BLaER1 (cell line): Measurements from ENCODE around the gene SMYD1.

Experiments
- H3K27ac ChIP-seq: shearing (Covaris generic); formaldehyde crosslinking; 2 replicates; pipeline ENCODE4 v1.8.1; 2022
- H3K27me3 ChIP-seq: shearing (Covaris generic); formaldehyde crosslinking; 2 replicates; pipeline ENCODE4 v1.8.1; 2022
- H3K36me3 ChIP-seq: shearing (Covaris generic); formaldehyde crosslinking; 2 replicates; pipeline ENCODE4 v1.8.1; 2022
- H3K4me1 ChIP-seq: shearing (Covaris generic); formaldehyde crosslinking; 2 replicates; pipeline ENCODE4 v1.8.1; 2022
- H3K4me2 ChIP-seq: shearing (Covaris generic); formaldehyde crosslinking; 2 replicates; pipeline ENCODE4 v1.8.1; 2022
- H3K4me3 ChIP-seq: shearing (Covaris generic); formaldehyde crosslinking; 2 replicates; pipeline ENCODE4 v1.8.1; 2022
- H3K9ac ChIP-seq: shearing (Covaris generic); formaldehyde crosslinking; 2 replicates; pipeline ENCODE4 v1.8.1; 2022
- H3K9me3 ChIP-seq: shearing (Covaris generic); formaldehyde crosslinking; 2 replicates; pipeline ENCODE4 v1.8.1; 2022
- H4K20me1 ChIP-seq: shearing (Covaris generic); formaldehyde crosslinking; 2 replicates; pipeline ENCODE4 v1.8.1; 2022
- Cebpa-rat ChIP-seq: shearing (Covaris generic); IDR thresholded peaks from 2 replicates; pipeline ENCODE4 v1.8.1; 2022

Gene SMYD1

DNA sequence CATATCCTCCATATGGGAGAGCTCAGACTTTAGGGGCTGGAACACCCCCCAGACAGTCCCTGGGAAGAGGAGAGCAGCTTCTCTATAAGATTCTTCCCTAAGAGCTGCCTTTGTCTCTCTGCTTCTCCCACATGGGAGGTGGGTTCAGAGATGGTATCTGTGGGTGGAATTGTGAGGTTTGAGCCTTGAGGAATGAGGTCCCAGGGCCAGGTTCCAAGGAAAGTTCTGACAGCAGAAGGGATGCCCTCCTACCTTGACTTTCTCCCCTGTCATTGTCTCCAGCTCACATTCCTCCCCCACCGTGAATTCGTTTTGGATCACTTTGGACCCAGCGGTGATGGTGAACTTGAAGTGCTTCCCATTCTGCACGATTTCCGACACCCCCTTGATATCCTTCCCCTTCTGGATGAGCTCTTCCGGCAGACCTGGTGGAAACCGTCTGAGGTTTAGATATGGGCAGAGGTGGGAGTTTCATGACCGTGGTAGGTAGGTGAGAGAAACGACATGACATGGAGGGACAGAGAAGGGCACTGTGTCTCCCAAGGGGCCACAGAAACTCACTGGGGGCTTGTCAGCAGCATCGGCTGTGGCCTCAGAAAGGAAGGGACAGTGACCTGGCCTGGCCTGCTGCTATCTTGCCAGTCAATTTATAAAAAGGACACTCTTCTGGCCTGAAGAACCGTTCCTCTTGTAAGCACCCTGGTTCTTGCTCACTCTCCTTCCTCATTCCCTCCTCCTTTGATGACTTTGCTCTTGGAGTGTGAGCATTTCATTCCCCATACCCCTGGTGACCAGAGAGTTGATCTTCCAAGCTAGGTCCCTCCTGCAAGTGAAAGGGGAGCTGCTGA, 58.5 kb downstream of the SMYD1 start:
- Histone ChIP-seq H3K4me2 (no peak overlapping the region), H3K9ac (no peak overlapping the region), H3K4me1 (no peaks in the 10 kb centered on the region), H3K27ac (no peak overlapping the region), H3K4me3 (no peak overlapping the region), H3K9me3 (no peaks in the 10 kb centered on the region), H4K20me1 (no peaks in the 10 kb centered on the region), H3K36me3 (no peaks in the 10 kb centered on the region), H3K27me3 (no peaks in the 10 kb centered on the region)
- no peak for TF ChIP-seq Cebpa-rat

DNA sequence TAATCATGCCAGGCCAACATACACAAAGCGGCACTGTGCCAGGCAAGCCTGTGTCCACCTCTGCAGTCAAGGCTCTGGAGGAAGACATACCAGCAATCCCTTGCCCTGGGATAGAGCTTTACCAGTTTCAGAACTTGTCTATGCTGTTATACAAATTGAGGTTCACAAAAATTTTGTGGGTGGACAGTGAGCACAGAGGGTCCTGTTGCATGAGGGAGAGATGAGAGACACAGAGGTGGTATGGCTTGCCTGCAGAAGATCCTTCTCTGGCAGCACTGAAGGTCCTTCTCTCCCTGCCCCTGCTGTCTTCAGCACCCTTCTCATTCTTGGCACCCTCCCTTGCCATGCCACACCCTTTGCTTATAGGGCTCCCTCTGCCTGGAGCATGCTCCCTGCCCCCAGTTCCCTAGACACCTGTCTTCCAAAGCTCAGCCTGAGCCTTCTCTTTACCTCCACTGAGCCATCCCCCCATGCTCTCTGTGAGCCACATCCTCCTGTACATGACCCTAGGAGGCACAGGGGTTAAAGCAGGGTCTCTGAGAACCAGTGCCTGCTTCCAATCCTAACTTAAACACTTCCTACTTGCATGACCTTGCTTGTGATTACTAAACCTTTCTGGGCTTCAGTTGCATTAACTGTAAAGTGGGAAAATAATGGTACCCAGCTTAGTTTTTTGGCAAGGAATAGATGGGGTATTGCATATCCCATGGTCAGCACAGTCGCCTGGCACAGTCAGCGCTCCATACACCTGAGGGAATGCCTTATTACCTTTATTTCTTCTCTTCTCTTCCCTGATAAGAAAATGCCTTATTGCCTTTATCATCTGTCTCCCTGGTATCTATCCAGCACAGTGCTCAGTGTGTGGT, 59.4 kb downstream of the SMYD1 start:
- H4K20me1 ChIP-seq, result no peaks in the 10 kb centered on the region
- H3K27me3 ChIP-seq, result no peaks in the 10 kb centered on the region

DNA sequence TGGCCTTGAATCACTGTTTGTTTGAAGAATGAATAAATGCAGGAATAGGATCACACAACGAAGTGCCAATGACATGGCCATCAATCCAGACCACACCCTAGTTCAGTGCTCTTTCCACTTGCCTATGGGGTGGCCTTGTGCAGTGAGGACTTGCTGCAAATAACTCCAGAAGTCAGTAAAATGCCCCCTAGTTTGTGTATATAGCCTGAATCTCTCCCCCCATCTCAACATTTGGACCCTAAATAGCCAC, 59.9 kb downstream of the SMYD1 start:
- H3K9me3 ChIP-seq, result no peaks in the 10 kb centered on the region
- no peak for TF ChIP-seq Cebpa-rat
- no peak overlapping the region for H3K4me2 ChIP-seq
- no peaks in the 10 kb centered on the region for H3K27me3 ChIP-seq
- no peaks in the 10 kb centered on the region for H3K36me3 ChIP-seq
- H4K20me1 ChIP-seq, result no peaks in the 10 kb centered on the region
- H3K4me1 ChIP-seq, result no peaks in the 10 kb centered on the region
- H3K27ac ChIP-seq, result no peak overlapping the region
- H3K9ac ChIP-seq, result no peak overlapping the region
- no peak overlapping the region for H3K4me3 ChIP-seq

More for the DNA sequence above, 59.4 kb downstream of the SMYD1 start:
- no peaks in the 10 kb centered on the region for H3K9me3 ChIP-seq
- H3K4me1 ChIP-seq, result no peaks in the 10 kb centered on the region
- H3K4me3 ChIP-seq, result no peak overlapping the region
- no peaks in the 10 kb centered on the region for H3K36me3 ChIP-seq
- TF ChIP-seq Cebpa-rat, result no peak
- no peak overlapping the region for H3K27ac ChIP-seq
- no peak overlapping the region for H3K9ac ChIP-seq
- no peak overlapping the region for H3K4me2 ChIP-seq

DNA sequence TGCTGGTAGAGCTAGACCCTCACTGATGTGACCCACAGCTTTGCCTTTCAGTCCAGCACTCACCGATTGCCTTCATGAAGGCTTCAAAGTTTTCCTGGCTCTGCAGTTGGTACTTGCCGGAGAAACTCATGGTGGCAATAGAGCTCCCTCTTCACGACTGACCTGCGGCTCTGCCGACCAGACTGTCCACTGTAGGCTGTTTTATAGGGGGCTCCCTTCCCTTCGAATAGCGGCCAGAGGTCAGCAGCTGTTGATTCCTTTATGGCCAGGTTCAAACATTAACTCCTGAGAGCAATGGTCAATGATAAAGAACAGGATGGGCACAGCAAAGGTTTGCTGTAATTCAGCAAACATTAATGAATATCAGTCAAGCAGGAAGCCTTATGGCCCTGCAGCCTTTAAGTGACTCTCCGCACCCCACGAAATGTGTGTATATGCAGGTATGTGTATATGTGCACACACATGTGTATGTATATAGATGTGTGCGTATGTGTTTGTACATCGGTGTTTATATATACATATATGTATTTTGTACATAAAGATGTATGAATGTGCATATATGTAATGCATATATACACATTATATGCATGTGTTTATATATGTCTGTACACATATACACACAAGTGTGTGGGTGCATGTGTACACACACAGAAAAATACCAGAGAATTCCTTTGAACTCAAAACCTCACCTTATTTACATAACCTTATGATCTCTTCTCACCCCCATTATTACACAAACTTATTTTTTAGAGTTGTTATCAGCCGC, 60.4 kb downstream of the SMYD1 start, which contains the start of gene FABP1:
Gene FABP1 (minus strand): TSS at position 175 of the 766 bp plus-strand sequence. CDS start 45 bp downstream, at position 130.
- Histone ChIP-seq H3K9ac (no peak within 1 kb of the TSS), H3K4me1 (no peaks in the 10 kb centered on the region), H4K20me1 (no peaks in the 10 kb centered on the region), H3K4me2 (no peak within 1 kb of the TSS), H3K9me3 (no peaks in the 10 kb centered on the region), H3K4me3 (no peak within 1 kb of the TSS), H3K36me3 (no peaks in the 10 kb centered on the region), H3K27ac (no peak within 1 kb of the TSS), H3K27me3 (no peaks in the 10 kb centered on the region)
- no peak for TF ChIP-seq Cebpa-rat

DNA sequence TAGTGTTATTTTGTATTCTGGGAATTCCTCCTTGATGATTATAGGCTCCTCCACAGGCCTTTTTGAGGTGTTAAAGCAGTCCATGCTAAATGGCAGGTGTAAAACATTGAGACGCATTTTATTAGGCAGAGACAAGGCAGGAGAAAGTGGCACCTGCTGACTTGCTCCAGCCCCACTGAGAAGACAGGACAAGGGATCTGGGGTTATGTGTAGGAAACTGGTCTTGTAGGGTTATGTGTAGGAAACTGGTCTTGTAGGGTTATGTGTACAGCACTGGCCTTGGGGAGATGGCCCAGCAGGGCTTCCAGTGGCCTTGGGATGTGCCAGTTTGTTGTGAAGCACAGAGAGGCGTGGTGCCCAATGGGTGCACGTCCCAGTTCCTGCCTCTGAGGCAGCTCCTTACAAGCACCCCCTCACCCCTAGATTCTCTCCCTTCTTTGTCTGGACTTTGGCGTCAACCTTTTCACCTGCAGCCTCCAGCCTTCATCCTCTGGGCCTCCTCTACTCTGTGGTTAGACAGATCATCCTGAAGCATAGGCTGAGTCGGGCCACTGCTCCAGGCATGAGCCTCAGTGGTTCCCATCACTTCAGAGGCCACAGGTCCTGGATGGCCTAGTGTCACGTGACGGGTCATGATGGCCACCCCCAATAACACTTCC, 61.2 kb downstream of the SMYD1 start:
- no peaks in the 10 kb centered on the region for H4K20me1 ChIP-seq
- no peaks in the 10 kb centered on the region for H3K9me3 ChIP-seq
- H3K36me3 ChIP-seq, result no peaks in the 10 kb centered on the region

DNA sequence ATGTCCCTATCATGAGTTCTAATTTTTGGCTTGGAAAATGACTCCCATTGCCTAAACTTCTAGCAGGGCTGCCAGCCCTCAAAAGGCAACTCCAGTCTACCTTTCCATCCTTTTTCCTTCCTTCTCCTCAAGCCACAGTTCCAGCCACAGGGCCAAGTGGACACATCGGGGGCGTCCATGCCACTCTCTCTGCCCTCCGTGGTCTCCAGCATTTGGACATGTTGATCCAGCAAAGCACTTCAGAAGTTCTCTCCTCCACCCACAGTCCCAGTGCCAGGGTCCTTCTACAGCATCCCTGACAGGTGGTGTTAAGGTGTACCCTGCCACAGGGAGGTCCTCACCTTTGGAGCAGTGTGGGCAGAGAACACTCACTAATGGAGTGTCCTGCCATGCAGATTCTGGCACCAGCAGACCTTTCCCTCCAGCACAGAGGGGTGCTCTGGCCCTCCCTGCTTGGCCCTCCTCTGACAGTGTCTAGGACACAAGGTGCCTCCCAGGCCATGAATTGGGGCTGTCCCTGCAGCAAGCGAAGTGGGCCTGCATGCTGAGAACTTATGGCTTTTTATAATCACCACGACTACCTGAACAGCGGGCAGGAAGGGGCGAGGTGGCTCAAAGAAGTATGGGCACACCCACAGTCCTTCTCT, 61.8 kb downstream of the SMYD1 start:
- Histone ChIP-seq H3K36me3 (no peaks in the 10 kb centered on the region), H3K4me2 (no peak overlapping the region), H4K20me1 (no peaks in the 10 kb centered on the region), H3K9ac (no peak overlapping the region), H3K9me3 (no peaks in the 10 kb centered on the region), H3K27ac (no peak overlapping the region), H3K4me1 (no peaks in the 10 kb centered on the region), H3K4me3 (no peak overlapping the region), H3K27me3 (no peaks in the 10 kb centered on the region)
- TF ChIP-seq Cebpa-rat, result no peak

More for the DNA sequence above, 61.2 kb downstream of the SMYD1 start:
- Histone ChIP-seq H3K9ac (no peak overlapping the region), H3K4me1 (no peaks in the 10 kb centered on the region), H3K27me3 (no peaks in the 10 kb centered on the region), H3K4me2 (no peak overlapping the region), H3K27ac (no peak overlapping the region), H3K4me3 (no peak overlapping the region)
- no peak for TF ChIP-seq Cebpa-rat

DNA sequence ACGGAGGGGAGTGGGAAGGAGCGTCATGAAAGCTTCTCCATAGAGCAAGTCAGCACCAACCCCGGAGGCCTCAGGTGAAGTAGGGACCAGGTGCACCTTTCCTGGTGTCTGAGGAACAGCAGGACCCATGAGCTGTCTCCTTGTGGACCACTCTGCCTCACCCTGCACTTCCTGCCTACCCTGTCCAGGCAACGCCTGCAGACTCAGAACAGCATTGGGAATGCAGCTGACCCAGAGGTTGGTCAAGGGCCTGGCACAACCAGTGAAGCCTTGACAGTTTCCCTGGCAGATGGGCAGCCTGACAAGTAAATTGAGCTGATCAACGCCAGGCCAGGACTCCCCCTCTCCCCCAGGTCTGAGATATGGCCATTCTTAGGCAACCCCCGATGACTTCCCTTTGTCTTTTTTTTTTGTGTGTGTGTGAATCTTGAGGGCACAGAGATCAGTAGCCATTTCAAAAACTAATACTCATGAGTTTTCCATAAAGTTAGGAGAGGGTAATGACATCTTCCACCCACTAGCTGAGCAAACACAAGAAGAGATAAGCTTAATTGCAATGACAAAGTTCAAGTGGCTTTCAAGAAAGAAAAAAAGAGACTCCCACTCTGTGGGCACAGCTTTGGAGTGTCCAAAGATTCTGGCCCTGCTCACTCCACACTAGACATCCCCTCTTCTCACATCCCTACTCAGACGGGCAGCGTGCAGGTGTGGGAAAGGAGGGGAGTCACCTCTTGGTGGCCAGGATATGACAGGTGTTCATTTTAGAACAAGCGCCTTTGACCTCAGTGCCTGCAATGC, 63.8 kb downstream of the SMYD1 start:
- Histone ChIP-seq H3K9me3 (no peaks in the 10 kb centered on the region), H3K4me1 (no peaks in the 10 kb centered on the region), H3K9ac (no peak overlapping the region), H4K20me1 (no peaks in the 10 kb centered on the region), H3K27ac (no peak overlapping the region), H3K4me2 (no peak overlapping the region), H3K4me3 (no peak overlapping the region), H3K36me3 (no peaks in the 10 kb centered on the region), H3K27me3 (no peaks in the 10 kb centered on the region)
- no peak for TF ChIP-seq Cebpa-rat

DNA sequence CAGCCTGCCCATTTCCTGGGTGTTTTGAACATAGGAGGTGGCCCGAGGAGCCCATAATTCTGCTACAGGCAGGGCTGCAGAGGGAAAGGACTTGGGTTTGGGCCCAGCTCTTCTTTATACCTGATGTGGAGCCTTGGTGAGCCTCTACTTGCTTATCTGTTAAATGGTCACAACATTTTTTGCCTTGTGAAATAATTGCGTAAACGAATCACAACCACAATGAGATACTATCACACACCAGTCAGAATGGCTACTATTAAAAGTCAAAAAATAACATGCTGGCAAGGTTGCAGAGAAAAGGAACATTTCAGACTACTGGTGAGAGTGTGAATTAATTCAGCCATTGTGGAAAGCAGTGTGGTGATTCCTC, 64.4 kb downstream of the SMYD1 start:
- H3K36me3 ChIP-seq, result no peaks in the 10 kb centered on the region
- H3K4me2 ChIP-seq, result no peak overlapping the region
- H4K20me1 ChIP-seq, result no peaks in the 10 kb centered on the region
- no peaks in the 10 kb centered on the region for H3K4me1 ChIP-seq
- TF ChIP-seq Cebpa-rat, result no peak
- H3K27ac ChIP-seq, result no peak overlapping the region
- no peak overlapping the region for H3K4me3 ChIP-seq
- H3K27me3 ChIP-seq, result no peaks in the 10 kb centered on the region
- no peaks in the 10 kb centered on the region for H3K9me3 ChIP-seq
- no peak overlapping the region for H3K9ac ChIP-seq

DNA sequence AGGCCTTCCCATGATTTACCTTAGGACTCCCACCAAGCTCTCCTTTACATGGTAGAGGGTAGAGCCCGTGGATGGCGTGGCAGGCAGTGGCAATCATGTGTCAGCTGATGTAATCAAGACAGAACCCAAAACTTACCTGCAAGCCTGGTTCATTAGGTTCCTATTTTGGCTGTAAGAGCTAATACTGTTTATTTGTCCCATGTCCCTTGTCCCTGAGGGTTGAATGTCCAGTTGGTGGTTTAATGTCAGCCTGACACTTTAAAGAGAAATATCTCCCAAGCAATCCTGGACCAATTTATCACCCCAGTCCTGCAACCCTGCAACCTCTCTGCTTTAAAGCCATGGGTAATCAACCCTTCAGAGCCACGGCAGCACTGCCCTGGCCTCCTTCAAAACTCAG, 66.2 kb downstream of the SMYD1 start:
- Histone ChIP-seq H3K4me3 (no peak overlapping the region), H3K9me3 (no peaks in the 10 kb centered on the region), H3K27ac (no peak overlapping the region), H3K27me3 (no peaks in the 10 kb centered on the region), H3K4me1 (no peaks in the 10 kb centered on the region), H3K4me2 (no peak overlapping the region), H3K36me3 (no peaks in the 10 kb centered on the region), H3K9ac (no peak overlapping the region), H4K20me1 (no peaks in the 10 kb centered on the region)
- TF ChIP-seq Cebpa-rat, result no peak
